Endodermal cell (in vitro differentiated cells): ENCODE results near the gene TSPO. TPM values are rescaled to one million over a fixed set of nuclear protein-coding genes. Genes with fewer than 3 reads are reported as not detected.
A peak's percentile ranks its signal among the peaks of the same experiment; 100 is the strongest.
"Not testable (repeated sequence)": the region's sequence is repeated elsewhere in the genome, so short reads cannot be mapped to it uniquely, and the experiment has no call there.

Experiments used
- DNase-seq: peaks from one replicate; pipeline ENCODE4 v3.0.0-alpha.2; 2017
- H3K27ac ChIP-seq: 2 replicates; pipeline ENCODE4 v1.5.1; 2013; ENCODE audit warnings: mild to moderate bottlenecking, low read depth, low read length, moderate library complexity
- H3K27me3 ChIP-seq: 2 replicates; pipeline ENCODE4 v1.6.1; 2013; ENCODE audit warnings: mild to moderate bottlenecking, low read length, moderate library complexity; ENCODE audit not compliant: insufficient read depth, control insufficient read depth, poor library complexity, severe bottlenecking
- H3K36me3 ChIP-seq: 2 replicates; pipeline ENCODE4 v1.7.0; 2013; ENCODE audit warnings: mild to moderate bottlenecking, low read length, moderate library complexity; ENCODE audit not compliant: control insufficient read depth, insufficient read depth
- H3K4me1 ChIP-seq: one replicate; pipeline ENCODE4 v1.7.0; 2013; ENCODE audit warnings: low read length; ENCODE audit not compliant: control insufficient read depth, insufficient read depth
- H3K4me3 ChIP-seq: 2 replicates; pipeline ENCODE4 v1.5.1; 2013; ENCODE audit warnings: mild to moderate bottlenecking, low read length, moderate library complexity
- H3K9ac ChIP-seq: 2 replicates; pipeline ENCODE4 v1.6.1; 2013; ENCODE audit warnings: mild to moderate bottlenecking, low read length, moderate library complexity; ENCODE audit not compliant: poor library complexity, severe bottlenecking; ENCODE audit errors: extremely low read depth
- H3K9me3 ChIP-seq: 2 replicates; pipeline ENCODE4 v1.6.1; 2013; ENCODE audit warnings: mild to moderate bottlenecking, low read length, moderate library complexity; ENCODE audit not compliant: control insufficient read depth
- H3K27ac Mint-ChIP-seq: 2 replicates; pipeline ENCODE4 v1.8.0; 2020; ENCODE audit warnings: mixed read lengths
- H3K27me3 Mint-ChIP-seq: 2 replicates; pipeline ENCODE4 v1.8.0; 2021; ENCODE audit warnings: mild to moderate bottlenecking, mixed read lengths; ENCODE audit not compliant: insufficient read depth
- H3K36me3 Mint-ChIP-seq: 2 replicates; pipeline ENCODE4 v1.8.0; 2020; ENCODE audit warnings: low read depth, mixed read lengths
- H3K4me1 Mint-ChIP-seq: 2 replicates; pipeline ENCODE4 v1.8.0; 2020; ENCODE audit warnings: mixed read lengths
- H3K4me3 Mint-ChIP-seq: 2 replicates; pipeline ENCODE4 v1.8.0; 2020; ENCODE audit warnings: mild to moderate bottlenecking, moderate library complexity, mixed read lengths
- H3K9me3 Mint-ChIP-seq: 2 replicates; pipeline ENCODE4 v1.8.0; 2020; ENCODE audit warnings: mild to moderate bottlenecking, mixed read lengths
- WGBS, 2 experiments: methylation state at CpG; one replicate each; pipeline versions ENCODE4 v1.1.5 to v1.1.7; 2013; ENCODE audit warnings: missing lambda C conversion rate in 2 of 2, mixed read lengths in 1 of 2; ENCODE audit not compliant: insufficient coverage in 1 of 2, insufficient read length in 1 of 2; 5-methylcytosine and 5-hydroxymethylcytosine counted together
- total RNA-seq, 2 donors: library from RNA; stranded (reverse); fragmentation: NEBNext Ultra II Directional in 1 of 2; extraction: Animal tissue kit (Norgen Biotek cat#: 25700) in 1 of 2; gene quantifications; 2 replicates in 1 of 2; 3 replicates in 1 of 2; pipeline ENCODE4 v1.2.1, GENCODE V29; 2021
- TF ChIP-seq, protein P1 (sequence below): fragments of 200-600 bp; sonication (generic); conservative IDR thresholded peaks from 2 replicates; pipeline ENCODE4 v1.5.0; 2021; ENCODE audit warnings: antibody characterized with exemption, mild to moderate bottlenecking

TSPO gene
- total RNA-seq, 2 donors from 2014 or later: 9.6 to 12.3 TPM

DNA sequence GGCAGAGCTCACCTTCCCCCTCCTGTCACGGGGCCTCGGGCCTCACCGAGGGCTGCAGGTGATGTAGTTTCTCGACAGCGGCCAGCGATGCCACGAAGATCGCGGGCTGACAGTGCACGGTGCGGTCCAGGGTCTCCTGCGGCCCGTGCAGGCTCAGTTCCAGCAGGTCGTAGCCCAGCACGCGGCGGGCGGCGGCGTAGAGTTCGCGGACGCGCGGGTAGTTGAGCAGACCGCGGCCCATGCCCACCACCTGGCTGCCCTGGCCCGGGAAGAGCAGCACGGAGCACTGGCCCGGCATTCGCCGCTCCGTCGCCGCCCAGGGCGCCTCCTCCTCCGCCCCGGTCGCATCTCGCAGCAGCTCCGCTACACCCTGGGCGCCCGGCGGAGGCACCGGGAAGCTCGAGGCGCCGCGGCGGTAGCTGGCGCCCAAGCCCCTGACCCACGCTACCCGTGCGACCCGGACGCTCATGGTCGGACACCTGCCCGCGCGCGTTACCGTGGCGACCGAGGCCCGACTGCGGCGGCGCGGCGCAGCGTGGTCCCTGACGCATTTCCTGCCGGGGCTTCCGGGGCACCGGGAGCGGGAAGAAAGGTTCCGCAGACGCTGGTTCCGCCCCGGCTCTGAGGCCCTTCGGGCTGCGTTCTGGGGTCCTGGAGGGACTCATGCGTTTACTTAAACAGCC, 8.3 kb upstream of the TSPO start, which contains the start of gene MCAT:
MCAT (minus strand) TSS at position 519 of the 683 bp plus-strand sequence; CDS start at position 469, 50 bp downstream.
- Mint-ChIP-seq H3K36me3 (peaks cover 31% of the 10 kb centered on the region), H3K9me3 (no peaks in the 10 kb centered on the region), H3K4me1 (peaks cover 6% of the 10 kb centered on the region), H3K27ac (peak within 1 kb of the TSS; percentile 83), H3K27me3 (peaks cover 3% of the 10 kb centered on the region), H3K4me3 (peak within 1 kb of the TSS; percentile 80)
- 1% methylated on average over 46 to 83 of the region's 83 CpGs for WGBS, 2 experiments
- Histone ChIP-seq H3K9me3 (no peaks in the 10 kb centered on the region), H3K9ac (peak within 1 kb of the TSS; percentile 67), H3K4me3 (peak within 1 kb of the TSS; percentile 86), H3K27me3 (no peaks in the 10 kb centered on the region), H3K36me3 (peaks cover 30% of the 10 kb centered on the region), H3K27ac (peak within 1 kb of the TSS; percentile 60), H3K4me1 (no peaks in the 10 kb centered on the region)
- TF ChIP-seq, protein P1, sequence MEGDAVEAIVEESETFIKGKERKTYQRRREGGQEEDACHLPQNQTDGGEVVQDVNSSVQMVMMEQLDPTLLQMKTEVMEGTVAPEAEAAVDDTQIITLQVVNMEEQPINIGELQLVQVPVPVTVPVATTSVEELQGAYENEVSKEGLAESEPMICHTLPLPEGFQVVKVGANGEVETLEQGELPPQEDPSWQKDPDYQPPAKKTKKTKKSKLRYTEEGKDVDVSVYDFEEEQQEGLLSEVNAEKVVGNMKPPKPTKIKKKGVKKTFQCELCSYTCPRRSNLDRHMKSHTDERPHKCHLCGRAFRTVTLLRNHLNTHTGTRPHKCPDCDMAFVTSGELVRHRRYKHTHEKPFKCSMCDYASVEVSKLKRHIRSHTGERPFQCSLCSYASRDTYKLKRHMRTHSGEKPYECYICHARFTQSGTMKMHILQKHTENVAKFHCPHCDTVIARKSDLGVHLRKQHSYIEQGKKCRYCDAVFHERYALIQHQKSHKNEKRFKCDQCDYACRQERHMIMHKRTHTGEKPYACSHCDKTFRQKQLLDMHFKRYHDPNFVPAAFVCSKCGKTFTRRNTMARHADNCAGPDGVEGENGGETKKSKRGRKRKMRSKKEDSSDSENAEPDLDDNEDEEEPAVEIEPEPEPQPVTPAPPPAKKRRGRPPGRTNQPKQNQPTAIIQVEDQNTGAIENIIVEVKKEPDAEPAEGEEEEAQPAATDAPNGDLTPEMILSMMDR: no peak
- peak; percentile 91 for DNase-seq

GRCh38 chr22:43144949-43145348, 6.4 kb upstream of the TSPO start:
- peak overlapping the region; percentile 29 for H3K4me3 Mint-ChIP-seq
- no peaks in the 10 kb centered on the region for H3K9me3 Mint-ChIP-seq
- Histone ChIP-seq H3K36me3 (peaks cover 14% of the 10 kb centered on the region), H3K27ac (no peak overlapping the region), H3K4me3 (no peak overlapping the region), H3K9ac (peak overlapping the region; percentile 15), H3K27me3 (no peaks in the 10 kb centered on the region), H3K9me3 (no peaks in the 10 kb centered on the region), H3K4me1 (no peaks in the 10 kb centered on the region)
- TF ChIP-seq, protein P1: no peak
- peaks cover 14% of the 10 kb centered on the region for H3K36me3 Mint-ChIP-seq
- 92% methylated on average over 3 of the region's 3 CpGs; no CpG with 5 or more reads in 1 of the 2 experiments for WGBS, 2 experiments
- no peak overlapping the region for H3K27ac Mint-ChIP-seq
- no peak for DNase-seq
- H3K27me3 Mint-ChIP-seq: peaks cover 3% of the 10 kb centered on the region
- H3K4me1 Mint-ChIP-seq: peaks cover 6% of the 10 kb centered on the region

DNA sequence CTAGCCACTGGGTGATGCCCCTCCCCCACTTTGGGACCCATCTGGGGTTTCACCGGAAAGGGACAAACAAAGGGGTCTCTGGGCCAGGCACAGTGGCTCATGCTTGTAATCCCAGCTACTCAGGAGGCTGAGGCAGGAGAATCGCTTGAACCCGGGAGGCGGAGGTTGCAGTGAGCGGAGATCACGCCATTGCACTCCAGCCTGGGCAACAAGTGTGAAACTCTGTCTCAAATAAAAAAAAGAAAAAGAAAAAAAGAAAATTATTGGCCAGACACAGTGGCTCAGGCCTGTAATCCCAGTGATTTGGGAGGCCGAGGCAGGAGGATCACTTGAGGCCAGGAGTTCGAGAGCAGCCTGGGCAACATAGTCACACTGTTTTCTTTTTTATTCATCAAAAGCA, 6.0 kb upstream of the TSPO start:
- H3K36me3 Mint-ChIP-seq, DNase-seq, H3K4me3 Mint-ChIP-seq, H3K27ac Mint-ChIP-seq, H3K9me3 ChIP-seq, H3K4me3 ChIP-seq, H3K9me3 Mint-ChIP-seq, H3K36me3 ChIP-seq, H3K27ac ChIP-seq, H3K27me3 ChIP-seq, H3K27me3 Mint-ChIP-seq, H3K4me1 Mint-ChIP-seq, H3K4me1 ChIP-seq: not testable (repeated sequence)
- H3K9ac ChIP-seq: peak overlapping the region; percentile 15
- 79 to 92% methylated on average over 8 of the region's 8 CpGs for WGBS, 2 experiments

GRCh38 chr22:43146332-43146731, 5.0 kb upstream of the TSPO start:
- H3K9ac ChIP-seq, H3K36me3 Mint-ChIP-seq, H3K9me3 ChIP-seq, H3K4me1 Mint-ChIP-seq, H3K27me3 Mint-ChIP-seq, H3K36me3 ChIP-seq, DNase-seq, H3K4me3 ChIP-seq, H3K27me3 ChIP-seq, H3K27ac ChIP-seq, H3K4me1 ChIP-seq, H3K27ac Mint-ChIP-seq, H3K9me3 Mint-ChIP-seq, H3K4me3 Mint-ChIP-seq: not testable (repeated sequence)
- 94 to 97% methylated on average over 14 to 15 of the region's 15 CpGs for WGBS, 2 experiments
